HepG2 (cell line): ENCODE results near the gene CFAP43. TPM values are rescaled to one million over a fixed set of nuclear protein-coding genes. Genes with fewer than 3 reads are reported as not detected.

Source experiments
- BATF2 ChIP-seq: sonication (generic); formaldehyde crosslinking; IDR thresholded peaks from 2 replicates; pipeline ENCODE4 v1.8.0; 2022; ENCODE audit warnings: mild to moderate bottlenecking, missing genetic modification reagents, moderate library complexity
- BHLHE40 ChIP-seq: IDR thresholded peaks from 2 replicates; pipeline ENCODE4 v1.6.1; 2011; ENCODE audit warnings: low read length, improper control_type of control experiment
- ELF1 ChIP-seq: sonication (generic); formaldehyde crosslinking; IDR thresholded peaks from 2 replicates; pipeline ENCODE4 v1.4.0; 2020; ENCODE audit warnings: missing genetic modification reagents
- GABPA ChIP-seq, 2 experiments: IDR thresholded peaks; 2 replicates each; pipeline ENCODE4 v1.6.1; 2011 to 2016; ENCODE audit warnings: low read depth in 2 of 2, low read length in 1 of 2, missing biosample characterization in 1 of 2, missing genetic modification characterization in 1 of 2
- IRF1 ChIP-seq: sonication (generic); formaldehyde crosslinking; IDR thresholded peaks from 2 replicates; pipeline ENCODE4 v1.4.0; 2020; ENCODE audit warnings: low read depth, mild to moderate bottlenecking, missing genetic modification reagents
- KIAA2018 ChIP-seq: sonication (generic); formaldehyde crosslinking; IDR thresholded peaks from 2 replicates; pipeline ENCODE4 v1.5.0; 2020; ENCODE audit warnings: mild to moderate bottlenecking, missing genetic modification reagents, borderline replicate concordance
- KLF13 ChIP-seq: sonication (generic); formaldehyde crosslinking; IDR thresholded peaks from 2 replicates; pipeline ENCODE4 v1.4.0; 2020; ENCODE audit warnings: mild to moderate bottlenecking, missing genetic modification reagents
- MIER2 ChIP-seq: IDR thresholded peaks from 2 replicates; pipeline ENCODE4 v1.6.1; 2016; ENCODE audit warnings: missing biosample characterization, missing genetic modification reagents
- MXI1 ChIP-seq: IDR thresholded peaks from 3 replicates; pipeline ENCODE4 v1.6.1; 2012; ENCODE audit warnings: low read depth, low read length, inconsistent platforms, borderline replicate concordance
- PCBP2 ChIP-seq: fragments of 200-400 bp; formaldehyde crosslinking; optimal IDR thresholded peaks from 2 replicates; pipeline ENCODE3; 2018; ENCODE audit warnings: low read length, low read depth; ENCODE audit not compliant: poor library complexity, severe bottlenecking
- PITX1 ChIP-seq: sonication (generic); formaldehyde crosslinking; IDR thresholded peaks from 2 replicates; pipeline ENCODE4 v1.5.1; 2020; ENCODE audit warnings: mild to moderate bottlenecking, missing genetic modification reagents
- TAF1 ChIP-seq: sonication (generic); formaldehyde crosslinking; IDR thresholded peaks from 2 replicates; pipeline ENCODE4 v1.4.0; 2020; ENCODE audit warnings: missing genetic modification reagents
- TARDBP ChIP-seq: sonication (generic); formaldehyde crosslinking; IDR thresholded peaks from 2 replicates; pipeline ENCODE4 v1.8.0; 2022; ENCODE audit warnings: mild to moderate bottlenecking, missing genetic modification reagents
- TSC22D2 ChIP-seq: sonication (generic); formaldehyde crosslinking; IDR thresholded peaks from 2 replicates; pipeline ENCODE4 v1.5.1; 2020; ENCODE audit warnings: missing genetic modification reagents, mild to moderate bottlenecking, borderline replicate concordance
- YY1 ChIP-seq: IDR thresholded peaks from 2 replicates; pipeline ENCODE4 v1.6.1; 2011; ENCODE audit warnings: low read length, low read depth, moderate library complexity, mild to moderate bottlenecking; ENCODE audit not compliant: insufficient read depth, insufficient replicate concordance
- ZFP1 ChIP-seq: IDR thresholded peaks from 2 replicates; pipeline ENCODE4 v1.6.1; 2016
- ZNF124 ChIP-seq: sonication (generic); formaldehyde crosslinking; IDR thresholded peaks from 2 replicates; pipeline ENCODE4 v1.4.0; 2020; ENCODE audit warnings: missing genetic modification reagents
- ZNF264 ChIP-seq: sonication (generic); formaldehyde crosslinking; IDR thresholded peaks from 2 replicates; pipeline ENCODE4 v1.4.0; 2020; ENCODE audit warnings: missing genetic modification reagents
- ZNF563 ChIP-seq: sonication (generic); formaldehyde crosslinking; IDR thresholded peaks from 2 replicates; pipeline ENCODE4 v1.8.0; 2022; ENCODE audit warnings: mild to moderate bottlenecking, moderate library complexity, missing genetic modification reagents
- ZNF607 ChIP-seq: sonication (generic); formaldehyde crosslinking; IDR thresholded peaks from 2 replicates; pipeline ENCODE4 v1.5.1; 2020; ENCODE audit warnings: missing genetic modification reagents, mild to moderate bottlenecking, borderline replicate concordance
- ZNF747 ChIP-seq: sonication (generic); formaldehyde crosslinking; IDR thresholded peaks from 2 replicates; pipeline ENCODE4 v1.8.1; 2023; ENCODE audit warnings: missing genetic modification reagents, mild to moderate bottlenecking, borderline replicate concordance
- polyA plus RNA-seq, 8 experiments: library from polyadenylated mRNA; depleted of rRNA in 3 of 8; stranded (reverse) in 7 of 8; unstranded in 1 of 8; fragments of >200 nt; fragmentation: Illumina TruSeq in 4 of 8; extraction: Trizol in 4 of 8; gene quantifications; 2 replicates each; pipeline versions ENCODE4 v1.2.1 to v1.2.3, GENCODE V29; 2011 to 2016; ENCODE audit warnings: low read depth in 4 of 8, missing spikeins in 1 of 8, mixed read lengths in 1 of 8; ENCODE audit not compliant: insufficient read depth in 1 of 8
- total RNA-seq, 5 experiments: library from RNA; depleted of rRNA; stranded (reverse); fragments of >200 nt; fragmentation: Illumina TruSeq; extraction: Trizol; gene quantifications; 2 replicates each; pipeline ENCODE4 v1.2.3, GENCODE V29; 2016; ENCODE audit warnings: low read depth in 1 of 5

The CFAP43 gene
- total and polyA plus RNA-seq, 2 of the 13 experiments (the other 11 are each of a cell fraction or from before 2014, with no cell fraction given) = 0.24 to 0.38 TPM

GRCh38 chr10:104120903-104121484 is 111.2 kb downstream of the CFAP43 start (continued):
- TF ChIP-seq KIAA2018 (CRISPR knock-in tag) (no peak), ZFP1 (CRISPR knock-in tag) (no peak), ZNF607 (CRISPR knock-in tag) (no peak), TSC22D2 (CRISPR knock-in tag) (no peak), ZNF264 (CRISPR knock-in tag) (no peak), ELF1 (CRISPR knock-in tag) (peak; percentile 36; the same call in 1 of the 2 replicates), ZNF563 (CRISPR knock-in tag) (no peak), KLF13 (CRISPR knock-in tag) (no peak), GABPA (IDR thresholded peaks at IDR 0.05; ENCODE audit: low read depth, low read length) (no peak), GABPA (CRISPR knock-in tag; IDR thresholded peaks at IDR 0.05; ENCODE audit: low read depth) (no peak), ZNF747 (CRISPR knock-in tag) (peak; percentile 67; the same call in 1 of the 2 replicates), MIER2 (CRISPR knock-in tag) (no peak), YY1 (peak; percentile 69), ZNF124 (CRISPR knock-in tag) (no peak), PITX1 (CRISPR knock-in tag) (0 out of 2 replicates have a peak, but pooled peaks have one; percentile 46), TARDBP (CRISPR knock-in tag) (no peak), BHLHE40 (peak; percentile 58), TAF1 (no peak), IRF1 (no peak), PCBP2 (no peak), BATF2 (no peak), MXI1 (peak; percentile 53; the same call in 1 of the 3 replicates)
